GM12878 (cell line): ENCODE data around the gene SAMD3. TPM values are rescaled to one million over a fixed set of nuclear protein-coding genes. Genes with fewer than 3 reads are reported as not detected.

Source experiments
- ATAC-seq: fragments of 200-7000 bp; cut with Tn5 transposase; 3 replicates; pipeline ENCODE4 v1.9.1; 2020; ENCODE audit warnings: mild to moderate bottlenecking, moderate library complexity
- BruUV-seq: library from RNA; stranded (reverse); fragments of 400-500 nt; replicated peaks from 2 replicates; lab custom pipeline; 2021; lab: Mats Ljungman, UMichigan
- CTCF ChIA-PET: fragments of 300-600 bp; sonication (Branson Sonifier 250); formaldehyde crosslinking; extraction: SDS; loops from one replicate; lab custom pipeline; 2021; ENCODE audit warnings: inconsistent platforms; lab: Yijun Ruan, JAX
- POLR2A ChIA-PET: fragments of 350-600 bp; formaldehyde crosslinking; extraction: SDS; loops from one replicate; lab custom pipeline; 2021; ENCODE audit warnings: inconsistent platforms; lab: Charles Lee
- RAD21 ChIA-PET: fragments of 300-600 bp; sonication (Branson Sonifier 250); formaldehyde crosslinking; loops from one replicate; lab custom pipeline; 2023; ENCODE audit warnings: antibody characterized with exemption; ENCODE audit not compliant: unreplicated experiment; lab: Charles Lee
- SMC1A ChIA-PET: fragments of 300-600 bp; sonication (Branson Sonifier 250); formaldehyde crosslinking; loops from one replicate; lab custom pipeline; 2023; ENCODE audit not compliant: unreplicated experiment, uncharacterized antibody; lab: Charles Lee
- DNase-seq: peaks from one replicate; pipeline ENCODE4 v3.0.0-alpha.2; 2011; ENCODE audit warnings: low read depth, low spot score
- FAIRE-seq: peaks from 3 replicates; lab custom pipeline; 2011; peaks lifted over from hg19 to GRCh38; lab: Jason Lieb, UNC
- H2AFZ ChIP-seq: 2 replicates; pipeline ENCODE4 v1.6.0; 2011; ENCODE audit warnings: low read depth, low read length, control low read depth; ENCODE audit not compliant: control insufficient read depth
- H3K27ac ChIP-seq: 2 replicates; pipeline ENCODE4 v1.5.1; 2011; ENCODE audit warnings: control low read depth; ENCODE audit not compliant: control insufficient read depth, insufficient read depth
- H3K27me3 ChIP-seq, 2 experiments: replicated peaks in 1 of 2; 2 replicates each; pipeline versions ENCODE4 v1.6.0 to v1.6.1; 2011; ENCODE audit warnings: low read length in 1 of 2; ENCODE audit not compliant: control insufficient read depth in 2 of 2, insufficient read depth in 2 of 2
- H3K36me3 ChIP-seq, 2 experiments: 2 replicates each; pipeline ENCODE4 v1.5.1; 2011; ENCODE audit warnings: low read length in 1 of 2; ENCODE audit not compliant: control insufficient read depth in 2 of 2, insufficient read depth in 2 of 2
- H3K4me1 ChIP-seq: 2 replicates; pipeline ENCODE4 v1.6.1; 2011; ENCODE audit warnings: mild to moderate bottlenecking, low read length, moderate library complexity, mixed read lengths; ENCODE audit not compliant: control insufficient read depth, insufficient read depth
- H3K4me2 ChIP-seq: 2 replicates; pipeline ENCODE4 v1.6.0; 2011; ENCODE audit warnings: control low read depth; ENCODE audit not compliant: control insufficient read depth, insufficient read depth
- H3K4me3 ChIP-seq: fragments of 200-600 bp; sonication (generic); 2 replicates; pipeline ENCODE4 v1.5.1; 2016
- H3K79me2 ChIP-seq: 2 replicates; pipeline ENCODE4 v1.6.0; 2011; ENCODE audit warnings: low read length; ENCODE audit not compliant: control insufficient read depth, insufficient read depth
- H3K9ac ChIP-seq: 2 replicates; pipeline ENCODE4 v1.8.0; 2011; ENCODE audit warnings: low read length, control low read depth, mixed read lengths; ENCODE audit not compliant: control insufficient read depth, insufficient read depth
- H3K9me3 ChIP-seq: replicated peaks from 3 replicates; pipeline ENCODE4 v1.5.1; 2011; ENCODE audit warnings: mild to moderate bottlenecking, low read length; ENCODE audit not compliant: control insufficient read depth, insufficient read depth
- H4K20me1 ChIP-seq: 2 replicates; pipeline ENCODE4 v1.6.0; 2011; ENCODE audit not compliant: control insufficient read depth, insufficient read depth
- ASH2L ChIP-seq: fragments of 300-600, 200-600 bp; sonication (generic); IDR thresholded peaks from 2 replicates; pipeline ENCODE4 v1.6.1; 2017; ENCODE audit warnings: low read depth, mild to moderate bottlenecking, borderline replicate concordance
- CHD4 ChIP-seq: fragments of 200-600 bp; sonication (generic); IDR thresholded peaks from 2 replicates; pipeline ENCODE4 v1.6.1; 2016; ENCODE audit warnings: mild to moderate bottlenecking
- DPF2 ChIP-seq: fragments of 450-650 bp; IDR thresholded peaks from 2 replicates; pipeline ENCODE4 v1.6.1; 2017; ENCODE audit warnings: mild to moderate bottlenecking
- ELK1 ChIP-seq: IDR thresholded peaks from 2 replicates; pipeline ENCODE4 v1.6.1; 2012; ENCODE audit warnings: low read depth, low read length, improper control_type of control experiment
- EP300 ChIP-seq, 2 experiments: fragments of 150-350 bp in 1 of 2; IDR thresholded peaks; 2 replicates each; pipeline ENCODE4 v1.6.1; 2011 to 2012; ENCODE audit warnings: low read depth in 2 of 2, low read length in 2 of 2, borderline replicate concordance in 1 of 2, improper control_type of control experiment in 1 of 2, inconsistent platforms in 1 of 2; ENCODE audit not compliant: control insufficient read depth in 1 of 2
- NR2C2 ChIP-seq: IDR thresholded peaks from 2 replicates; pipeline ENCODE4 v1.6.1; 2011; ENCODE audit warnings: borderline replicate concordance, low read depth; ENCODE audit not compliant: control insufficient read depth, insufficient read length
- POLR2AphosphoS2 ChIP-seq: IDR thresholded peaks from 2 replicates; pipeline ENCODE4 v1.6.1; 2011; ENCODE audit warnings: low read depth, mild to moderate bottlenecking, low read length, improper control_type of control experiment, moderate library complexity
- RELB ChIP-seq: fragments of 450-650 bp; IDR thresholded peaks from 2 replicates; pipeline ENCODE4 v1.6.1; 2017; ENCODE audit warnings: low read depth, mild to moderate bottlenecking, moderate library complexity
- SMARCA5 ChIP-seq: fragments of 450-650 bp; IDR thresholded peaks from 2 replicates; pipeline ENCODE4 v1.6.1; 2017; ENCODE audit warnings: mild to moderate bottlenecking
- STAT1 ChIP-seq: fragments of 450-650 bp; conservative IDR thresholded peaks from 2 replicates; pipeline ENCODE4 v1.6.1; 2014; ENCODE audit warnings: antibody characterized with exemption, mild to moderate bottlenecking
- SUPT20H ChIP-seq: IDR thresholded peaks from 2 replicates; pipeline ENCODE4 v1.6.1; 2011; ENCODE audit warnings: low read depth, mild to moderate bottlenecking, low read length, moderate library complexity, borderline replicate concordance; ENCODE audit not compliant: control insufficient read depth
- ZBTB4 ChIP-seq: fragments of 450-650 bp; formaldehyde crosslinking; IDR thresholded peaks from 2 replicates; pipeline ENCODE4 v1.4.0; 2022; ENCODE audit warnings: mild to moderate bottlenecking, moderate library complexity
- ZNF384 ChIP-seq: IDR thresholded peaks from 2 replicates; pipeline ENCODE4 v1.6.1; 2012; ENCODE audit warnings: low read depth, mild to moderate bottlenecking, low read length, improper control_type of control experiment, borderline replicate concordance
- ZNF687 ChIP-seq: fragments of 450-650 bp; IDR thresholded peaks from 2 replicates; pipeline ENCODE4 v1.6.1; 2017; ENCODE audit warnings: mild to moderate bottlenecking, moderate library complexity
- WGBS: methylation state at CpG from one replicate; pipeline ENCODE4 v1.1.6; 2016; ENCODE audit warnings: low lambda C conversion rate; ENCODE audit not compliant: insufficient replicate concordance, insufficient coverage; ENCODE audit errors: missing lambda C conversion rate; 5-methylcytosine and 5-hydroxymethylcytosine counted together
- in situ Hi-C: fragments of 300-500 bp; cut with MboI; formaldehyde crosslinking; loops from 9 replicates; pipeline ENCODE4 v1.14.3; 2018; ENCODE audit warnings: mixed read lengths
- intact Hi-C: fragments of 100-400 bp; cut with micrococcal nuclease; formaldehyde crosslinking; loops from one replicate; pipeline ENCODE4 v1.14.2; 2022; ENCODE audit not compliant: unreplicated experiment
- polyA plus RNA-seq, 11 experiments: library from polyadenylated mRNA; depleted of rRNA in 4 of 11; unstranded in 6 of 11; stranded (reverse) in 5 of 11; fragments of >200 nt; fragmentation: Nextera tagmentation in 4 of 11; fragmentation: Illumina TruSeq in 1 of 11; extraction: Ambion mirVana in 4 of 11; extraction: Trizol in 1 of 11; gene quantifications; 1 replicate in 1 of 11; 2 replicates in 10 of 11; pipeline versions ENCODE4 v1.2.1 to v1.2.3, GENCODE V29; 2011 to 2016; ENCODE audit warnings: inconsistent platforms in 2 of 11, missing spikeins in 2 of 11, low read depth in 1 of 11
- total RNA-seq, 4 experiments: library from RNA; depleted of rRNA in 3 of 4; stranded (reverse); fragments of >200 nt in 3 of 4; fragmentation: Illumina TruSeq in 1 of 4; extraction: Trizol in 1 of 4; gene quantifications; 2 replicates each; pipeline versions ENCODE4 v1.2.1 to v1.2.3, GENCODE V29; 2013 to 2021

Gene SAMD3
- total and polyA plus RNA-seq, 10 of the 15 experiments (the other 5 are each of a cell fraction or from before 2014, with no cell fraction given), result 0.04 to 2.3 (median 0.39) TPM; not detected in 2

GRCh38 chr6:130176378-130176777, 46.4 kb downstream of the SAMD3 start:
- BruUV-seq, result no TSS peak
- ATAC-seq, result no peak
- no peak overlapping the region for H2AFZ ChIP-seq
- CTCF ChIA-PET, result no interaction called here
- in situ Hi-C loops (no loop called here), intact Hi-C loops (no loop called here)
- no peak overlapping the region for H3K4me2 ChIP-seq
- 56% methylated on average over 1 of the region's 1 CpG for WGBS
- no peaks in the 10 kb centered on the region for H3K79me2 ChIP-seq
- H4K20me1 ChIP-seq, result no peaks in the 10 kb centered on the region
- no peak overlapping the region for H3K27ac ChIP-seq
- SMC1A ChIA-PET, result no interaction called here
- RAD21 ChIA-PET, result no interaction called here
- no peaks in the 10 kb centered on the region for H3K9me3 ChIP-seq
- no peaks in the 10 kb centered on the region for H3K4me1 ChIP-seq
- no peak overlapping the region for H3K4me3 ChIP-seq
- H3K36me3 ChIP-seq, result no peaks in the 10 kb centered on the region
- DNase-seq, result no peak
- no peak for FAIRE-seq
- POLR2A ChIA-PET, result interaction anchor here (0.6 kb wide), 1 partner anchor 64 kb away, joined by 3 read pairs; no protein-coding TSS in a partner anchor
- no peaks in the 10 kb centered on the region for H3K27me3 ChIP-seq
- H3K9ac ChIP-seq, result no peak overlapping the region
- no peak for TF ChIP-seq ZNF384
- no peak for TF ChIP-seq STAT1
- TF ChIP-seq DPF2, result no peak
- TF ChIP-seq NR2C2, result no peak
- no peak for TF ChIP-seq CHD4
- TF ChIP-seq RELB, result no peak
- no peak for TF ChIP-seq ASH2L
- no peak for TF ChIP-seq ZBTB4 (CRISPR knock-in tag)
- TF ChIP-seq ZNF687, result no peak
- no peak for TF ChIP-seq EP300 (IDR thresholded peaks at IDR 0.05; ENCODE audit: borderline replicate concordance in 1 of 2, control insufficient read depth in 1 of 2, low read depth in 2 of 2, low read length in 2 of 2)
- TF ChIP-seq SUPT20H, result no peak
- no peak for TF ChIP-seq ELK1
- TF ChIP-seq SMARCA5, result no peak
- TF ChIP-seq POLR2AphosphoS2, result no peak
